Left lobe of liver (tissue), 2 donors: Measurements from ENCODE around the gene SPAG16. TPM values are rescaled to one million over a fixed set of nuclear protein-coding genes. Genes with fewer than 3 reads are reported as not detected.
"Not testable (repeated sequence)": the region's sequence is repeated elsewhere in the genome, so short reads cannot be mapped to it uniquely, and the experiment has no call there.

Source experiments
- ATAC-seq: fragments of 200-7000 bp; cut with Tn5 transposase; one replicate; pipeline ENCODE4 v1.9.1; 2020; ENCODE audit warnings: mild to moderate bottlenecking, moderate library complexity
- DNase-seq: peaks from one replicate; pipeline ENCODE4 v3.0.0-alpha.2; 2020; ENCODE audit warnings: low spot score
- total RNA-seq: library from RNA; stranded (reverse); gene quantifications from one replicate; pipeline ENCODE4 v1.2.1, GENCODE V29; 2021
- donor health status: DM: no; HTN: no; CAD: no; lungs with moderate emphysema.
- donor health status: DM: no; HTN: yes; CAD: no.

Gene SPAG16
- total RNA-seq, 1 donor from 2014 or later: 8.2 TPM

GRCh38 chr2:213688133-213688532 lies 403.9 kb downstream of the SPAG16 start:
- DNase-seq: no peak
- no peak for ATAC-seq

GRCh38 chr2:213688825-213689224 lies 404.6 kb downstream of the SPAG16 start:
- DNase-seq: not testable (repeated sequence)

GRCh38 chr2:213689585-213689984 lies 405.3 kb downstream of the SPAG16 start:
- DNase-seq (no peak), ATAC-seq (no peak)

More at GRCh38 chr2:213688825-213689224, 404.6 kb downstream of the SPAG16 start:
- not testable (repeated sequence) for ATAC-seq

- ATAC-seq (no peak), DNase-seq (no peak)
These were observed 407.1 kb downstream of the SPAG16 start for GRCh38 chr2:213691351-213691750.

- DNase-seq (no peak), ATAC-seq (no peak)
These were observed 412.2 kb downstream of the SPAG16 start for GRCh38 chr2:213696442-213696841.

- DNase-seq: not testable (repeated sequence)
These were observed 417.1 kb downstream of the SPAG16 start for GRCh38 chr2:213701365-213701764.

GRCh38 chr2:213703406-213704098 lies 419.3 kb downstream of the SPAG16 start:
- DNase-seq: no peak
- ATAC-seq: no peak

More at GRCh38 chr2:213701365-213701764, 417.1 kb downstream of the SPAG16 start:
- not testable (repeated sequence) for ATAC-seq

- DNase-seq (no peak), ATAC-seq (no peak)
These were observed 425.9 kb downstream of the SPAG16 start for GRCh38 chr2:213710164-213710563.

- ATAC-seq, DNase-seq: not testable (repeated sequence)
These were observed 434.1 kb downstream of the SPAG16 start for GRCh38 chr2:213718411-213718810.

- ATAC-seq: no peak
- no peak for DNase-seq
These were observed 438.3 kb downstream of the SPAG16 start for GRCh38 chr2:213722565-213722964.

GRCh38 chr2:213723041-213723560 lies 438.8 kb downstream of the SPAG16 start:
- DNase-seq (no peak), ATAC-seq (no peak)

- DNase-seq (no peak), ATAC-seq (no peak)
These were observed 439.4 kb downstream of the SPAG16 start for GRCh38 chr2:213723707-213724106.

GRCh38 chr2:213726101-213726500 lies 441.8 kb downstream of the SPAG16 start:
- no peak for DNase-seq
- ATAC-seq: no peak

- DNase-seq (no peak), ATAC-seq (no peak)
These were observed 449.6 kb downstream of the SPAG16 start for GRCh38 chr2:213733893-213734292.

GRCh38 chr2:213740453-213740852 lies 456.2 kb downstream of the SPAG16 start:
- DNase-seq (no peak), ATAC-seq (no peak)

GRCh38 chr2:213751446-213751845 lies 467.2 kb downstream of the SPAG16 start:
- DNase-seq: no peak
- no peak for ATAC-seq

- no peak for DNase-seq
These were observed 468.3 kb downstream of the SPAG16 start for GRCh38 chr2:213752575-213752974.

GRCh38 chr2:213757525-213757924 lies 473.3 kb downstream of the SPAG16 start:
- DNase-seq: no peak
- ATAC-seq: no peak

More at GRCh38 chr2:213752575-213752974, 468.3 kb downstream of the SPAG16 start:
- ATAC-seq: no peak

GRCh38 chr2:213763354-213763753 lies 479.1 kb downstream of the SPAG16 start:
- no peak for DNase-seq
- ATAC-seq: no peak

GRCh38 chr2:213763963-213764362 lies 479.7 kb downstream of the SPAG16 start:
- ATAC-seq (no peak), DNase-seq (no peak)

GRCh38 chr2:213764849-213765248 lies 480.6 kb downstream of the SPAG16 start:
- no peak for DNase-seq
- no peak for ATAC-seq

- ATAC-seq (no peak), DNase-seq (no peak)
These were observed 481.8 kb downstream of the SPAG16 start for GRCh38 chr2:213766062-213766461.
